ENCODE measurements around the gene ITGAD. TPM values are rescaled to one million over a fixed set of nuclear protein-coding genes. Genes with fewer than 3 reads are reported as not detected.
"Not testable (repeated sequence)": the region's sequence is repeated elsewhere in the genome, so short reads cannot be mapped to it uniquely, and the experiment has no call there.

ITGAD gene
- total and polyA plus RNA-seq, 2 donors (not counting 1 experiment from before 2014, with no cell fraction given) = 0.19 TPM; not detected in 1

DNA sequence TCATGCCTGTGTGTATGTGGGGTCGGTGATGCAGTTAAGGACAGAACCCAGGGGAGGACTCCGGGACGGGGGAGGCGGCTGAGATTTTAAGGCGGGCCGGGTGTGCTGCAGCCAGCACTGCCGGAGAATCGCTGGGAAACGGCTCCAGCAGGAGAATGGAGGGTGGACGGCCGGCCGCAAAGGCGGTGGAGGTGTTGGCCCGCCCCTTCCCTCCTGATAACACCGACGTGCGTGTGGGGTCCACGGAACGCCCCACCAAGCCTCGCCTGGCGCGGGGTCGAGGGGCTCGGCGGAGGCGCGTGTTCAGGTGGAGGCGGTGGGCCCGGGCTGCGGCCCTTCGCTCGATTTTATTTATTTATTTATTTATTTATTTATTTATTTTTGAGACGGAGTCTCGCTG, 48.8 kb downstream of the ITGAD start:
- no peak overlapping the region for H3K27ac Mint-ChIP-seq
- 79% methylated on average over 15 of the region's 34 CpGs for WGBS (ENCODE audit: insufficient coverage)
- DNase-seq (no peak), ATAC-seq (ENCODE audit: low read depth) (no peak)
- H3K79me2 ChIP-seq (ENCODE audit: control insufficient read depth, insufficient read depth, low read length) = no peaks in the 10 kb centered on the region
- H3K9ac ChIP-seq (ENCODE audit: low read length) = no peak overlapping the region
- ChIA-PET CTCF (interaction anchor here (0.6 to 4.9 kb wide), 12 partner anchors 10 to 597 kb away, joined by 3 to 63 read pairs (median 6); partner anchors contain the start of genes ARMC5 and HSD3B7), POLR2A (interaction anchor here (0.6 to 0.9 kb wide), 3 partner anchors 262 to 447 kb away, joined by 3 to 4 read pairs (median 3); partner anchors contain the start of gene FUS)
- peaks cover 0 to 6% (median 2%) of the 10 kb centered on the region in 4 experiments for H3K27me3 ChIP-seq (replicated peaks in 1 of 4; ENCODE audit: control extremely low read depth in 1 of 4, control insufficient read depth in 3 of 4, insufficient read depth in 4 of 4, low read length in 3 of 4)
- intact Hi-C loops (cut with micrococcal nuclease) = loop anchor here (2.0 to 5.0 kb wide), 3 partner anchors 17 to 240 kb away; partner anchors contain the start of genes ARMC5 and PYCARD
- H4K20me1 ChIP-seq (ENCODE audit: control insufficient read depth, insufficient read depth, low read length, poor library complexity, severe bottlenecking) = no peaks in the 10 kb centered on the region
- peaks cover 19% of the 10 kb centered on the region for H3K4me1 Mint-ChIP-seq
- H3K4me2 ChIP-seq (replicated peaks; ENCODE audit: low read depth, low read length, poor library complexity, severe bottlenecking) = peak overlapping the region; percentile 100
- H3K27me3 Mint-ChIP-seq = peaks cover 3% of the 10 kb centered on the region
- no peaks in the 10 kb centered on the region for H3K36me3 ChIP-seq (replicated peaks in 1 of 2; ENCODE audit: control extremely low read depth in 1 of 2, control insufficient read depth in 1 of 2, extremely low read depth in 1 of 2, insufficient read depth in 2 of 2, low read length in 1 of 2)
- H3K4me1 ChIP-seq (ENCODE audit: control insufficient read depth in 2 of 2, insufficient read depth in 2 of 2, low read length in 2 of 2) = peaks cover 11 to 12% of the 10 kb centered on the region in 2 donors
- H3K9me3 Mint-ChIP-seq (ENCODE audit: insufficient read depth) = no peaks in the 10 kb centered on the region
- no peaks in the 10 kb centered on the region for H3K9me3 ChIP-seq (ENCODE audit: control extremely low read depth in 1 of 3, control insufficient read depth in 2 of 3, insufficient read depth in 1 of 3, low read length in 2 of 3)
- H3K4me3 Mint-ChIP-seq = peak overlapping the region; percentile 82
- peak overlapping the region in 1 of 5 experiments; percentile 71 for H3K4me3 ChIP-seq (ENCODE audit: control extremely low read depth in 1 of 5, extremely low read depth in 1 of 5, insufficient read depth in 1 of 5, low read depth in 2 of 5, low read length in 4 of 5)
- peak overlapping the region; percentile 98 for H2AFZ ChIP-seq (ENCODE audit: insufficient read depth, low read depth, low read length, poor library complexity, severe bottlenecking)
- TF ChIP-seq, protein P1, sequence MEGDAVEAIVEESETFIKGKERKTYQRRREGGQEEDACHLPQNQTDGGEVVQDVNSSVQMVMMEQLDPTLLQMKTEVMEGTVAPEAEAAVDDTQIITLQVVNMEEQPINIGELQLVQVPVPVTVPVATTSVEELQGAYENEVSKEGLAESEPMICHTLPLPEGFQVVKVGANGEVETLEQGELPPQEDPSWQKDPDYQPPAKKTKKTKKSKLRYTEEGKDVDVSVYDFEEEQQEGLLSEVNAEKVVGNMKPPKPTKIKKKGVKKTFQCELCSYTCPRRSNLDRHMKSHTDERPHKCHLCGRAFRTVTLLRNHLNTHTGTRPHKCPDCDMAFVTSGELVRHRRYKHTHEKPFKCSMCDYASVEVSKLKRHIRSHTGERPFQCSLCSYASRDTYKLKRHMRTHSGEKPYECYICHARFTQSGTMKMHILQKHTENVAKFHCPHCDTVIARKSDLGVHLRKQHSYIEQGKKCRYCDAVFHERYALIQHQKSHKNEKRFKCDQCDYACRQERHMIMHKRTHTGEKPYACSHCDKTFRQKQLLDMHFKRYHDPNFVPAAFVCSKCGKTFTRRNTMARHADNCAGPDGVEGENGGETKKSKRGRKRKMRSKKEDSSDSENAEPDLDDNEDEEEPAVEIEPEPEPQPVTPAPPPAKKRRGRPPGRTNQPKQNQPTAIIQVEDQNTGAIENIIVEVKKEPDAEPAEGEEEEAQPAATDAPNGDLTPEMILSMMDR (IDR thresholded peaks at IDR 0.05) = no peak
- no peak for TF ChIP-seq EZH2 (IDR thresholded peaks at IDR 0.05; ENCODE audit: borderline replicate concordance, insufficient read depth, low read depth, low read length, poor library complexity, severe bottlenecking)
- H3K27ac ChIP-seq (ENCODE audit: low read length in 2 of 2) = no peak overlapping the region

DNA sequence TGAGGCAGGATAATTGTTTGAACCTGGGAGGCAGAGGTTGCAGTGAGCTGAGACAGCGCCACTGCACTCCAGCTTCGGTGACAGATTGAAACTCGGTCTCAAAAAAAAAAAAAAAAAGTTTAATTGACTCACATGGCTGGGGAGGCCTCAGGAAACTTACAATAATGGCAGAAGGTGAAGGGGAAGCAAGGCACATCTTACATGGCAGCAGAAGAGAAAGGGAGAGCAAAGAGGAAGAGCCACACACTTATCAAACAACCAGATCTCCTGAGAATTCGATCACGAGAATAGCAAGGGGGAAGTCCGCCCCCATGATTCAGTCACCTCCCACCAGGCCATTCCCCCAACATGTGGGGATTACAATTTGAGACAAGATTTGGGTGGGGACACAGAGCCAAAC, 52.8 kb downstream of the ITGAD start:
- H3K36me3 ChIP-seq (replicated peaks in 1 of 2; ENCODE audit: control extremely low read depth in 1 of 2, control insufficient read depth in 1 of 2, extremely low read depth in 1 of 2, insufficient read depth in 2 of 2, low read length in 1 of 2); H3K4me2 ChIP-seq (replicated peaks; ENCODE audit: low read depth, low read length, poor library complexity, severe bottlenecking); H3K27me3 ChIP-seq (replicated peaks in 1 of 4; ENCODE audit: control extremely low read depth in 1 of 4, control insufficient read depth in 3 of 4, insufficient read depth in 4 of 4, low read length in 3 of 4); H3K4me3 ChIP-seq (ENCODE audit: control extremely low read depth in 1 of 5, extremely low read depth in 1 of 5, insufficient read depth in 1 of 5, low read depth in 2 of 5, low read length in 4 of 5); H3K9me3 ChIP-seq (ENCODE audit: control extremely low read depth in 1 of 3, control insufficient read depth in 2 of 3, insufficient read depth in 1 of 3, low read length in 2 of 3); H3K4me1 Mint-ChIP-seq; H3K9me3 Mint-ChIP-seq (ENCODE audit: insufficient read depth); H3K4me1 ChIP-seq (ENCODE audit: control insufficient read depth in 2 of 2, insufficient read depth in 2 of 2, low read length in 2 of 2); H3K9ac ChIP-seq (ENCODE audit: low read length); POLR2A ChIA-PET; intact Hi-C loops (cut with micrococcal nuclease); DNase-seq; H4K20me1 ChIP-seq (ENCODE audit: control insufficient read depth, insufficient read depth, low read length, poor library complexity, severe bottlenecking); H3K27ac Mint-ChIP-seq; H3K27ac ChIP-seq (ENCODE audit: low read length in 2 of 2); ATAC-seq (ENCODE audit: low read depth); H3K79me2 ChIP-seq (ENCODE audit: control insufficient read depth, insufficient read depth, low read length); H3K4me3 Mint-ChIP-seq; H3K27me3 Mint-ChIP-seq; H2AFZ ChIP-seq (ENCODE audit: insufficient read depth, low read depth, low read length, poor library complexity, severe bottlenecking): not testable (repeated sequence)
- WGBS (ENCODE audit: insufficient coverage) = 100% methylated on average over 1 of the region's 6 CpGs
- CTCF ChIA-PET = interaction anchor here (0.7 to 4.9 kb wide), 4 partner anchors 11 to 491 kb away, joined by 3 to 63 read pairs (median 23); partner anchors contain the start of genes ARMC5 and HSD3B7
